GM18907 (cell line): ENCODE measurements around the gene PARK7.
A peak's percentile ranks its signal among the peaks of the same experiment; 100 is the strongest.

Source experiments
- ATAC-seq: cut with Tn5 transposase; IDR thresholded peaks from one replicate; pipeline ENCODE4 v1.9.1; 2021; ENCODE audit warnings: mild to moderate bottlenecking, moderate library complexity; ENCODE audit not compliant: unreplicated experiment

PARK7 gene

DNA sequence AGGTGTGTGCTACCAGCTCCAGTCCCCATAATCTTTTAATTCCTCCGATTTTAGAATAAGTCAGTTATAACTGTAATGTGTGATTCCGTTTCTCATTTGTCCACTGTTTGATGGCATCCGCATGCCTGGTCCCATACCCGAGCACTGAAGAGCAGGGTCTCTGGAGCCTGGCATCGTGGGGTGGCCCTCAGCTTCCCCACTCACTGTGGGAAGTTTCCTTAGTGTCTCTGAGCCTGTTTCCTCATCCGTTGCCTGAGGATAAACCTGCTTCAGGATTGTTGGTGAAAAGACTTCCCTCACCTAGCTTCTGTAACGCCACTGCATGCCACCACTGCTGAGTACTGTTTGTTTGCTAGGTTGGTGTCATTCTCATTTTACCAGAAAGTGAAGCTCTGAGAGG, 19.5 kb downstream of the PARK7 start:
- ATAC-seq: no peak

GRCh38 chr1:7983086-7983778, 21.7 kb downstream of the PARK7 start:
- ATAC-seq: no peak

- no peak for ATAC-seq
Measured at GRCh38 chr1:7984811-7985210, 23.3 kb downstream of the PARK7 start.

- ATAC-seq: no peak
Measured at GRCh38 chr1:7985851-7986612, 24.5 kb downstream of the PARK7 start.

- ATAC-seq: no peak
Measured at GRCh38 chr1:7987528-7987927, 26.0 kb downstream of the PARK7 start.

- ATAC-seq: no peak
Measured at GRCh38 chr1:7988576-7988975, 27.1 kb downstream of the PARK7 start.

- ATAC-seq: no peak
Measured at GRCh38 chr1:7989762-7990428, 28.4 kb downstream of the PARK7 start.

GRCh38 chr1:7991504-7992440, 30.3 kb downstream of the PARK7 start:
- no peak for ATAC-seq

DNA sequence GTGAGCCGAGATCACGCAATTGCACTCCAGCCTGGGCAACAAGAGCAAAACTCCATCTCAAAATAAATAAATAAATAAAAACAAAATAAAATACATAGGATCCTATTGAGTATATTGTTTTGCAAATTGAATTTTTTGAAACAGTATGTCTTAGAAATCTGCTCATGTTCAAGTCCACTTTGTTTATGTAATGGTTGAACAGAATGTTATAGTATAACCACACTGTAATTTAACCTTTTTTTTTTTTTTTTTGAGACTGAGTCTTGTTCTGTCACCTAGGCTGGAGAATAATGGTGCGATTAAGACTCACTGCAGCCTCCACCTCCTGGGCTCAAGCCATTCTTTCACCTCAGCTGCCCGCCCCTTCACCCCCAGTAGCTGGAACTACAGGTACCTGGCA, 31.4 kb downstream of the PARK7 start:
- ATAC-seq: no peak

- peak; percentile 77 for ATAC-seq
Measured at GRCh38 chr1:7993593-7994479, 32.3 kb downstream of the PARK7 start.

DNA sequence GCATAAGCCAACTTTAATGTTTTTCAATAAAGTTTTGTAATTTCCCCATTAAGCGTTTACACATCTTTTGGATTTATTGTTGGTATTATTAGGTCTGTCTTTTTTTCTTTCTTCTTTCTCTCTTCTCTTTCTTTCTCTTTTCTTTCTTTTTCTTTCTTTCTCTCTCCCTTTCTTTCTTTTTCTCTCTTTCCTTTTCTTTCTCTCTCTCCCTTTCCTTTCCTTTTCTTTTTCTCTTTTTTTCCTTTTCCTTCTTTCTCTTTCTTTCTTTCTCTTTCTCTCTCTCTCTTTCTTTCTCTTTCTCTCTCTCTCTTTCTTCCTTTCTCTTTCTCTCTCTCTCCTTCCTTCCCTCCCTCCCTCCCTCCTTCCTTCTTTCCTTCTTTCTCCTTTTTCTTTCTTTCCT, 33.3 kb downstream of the PARK7 start:
- ATAC-seq: no peak

DNA sequence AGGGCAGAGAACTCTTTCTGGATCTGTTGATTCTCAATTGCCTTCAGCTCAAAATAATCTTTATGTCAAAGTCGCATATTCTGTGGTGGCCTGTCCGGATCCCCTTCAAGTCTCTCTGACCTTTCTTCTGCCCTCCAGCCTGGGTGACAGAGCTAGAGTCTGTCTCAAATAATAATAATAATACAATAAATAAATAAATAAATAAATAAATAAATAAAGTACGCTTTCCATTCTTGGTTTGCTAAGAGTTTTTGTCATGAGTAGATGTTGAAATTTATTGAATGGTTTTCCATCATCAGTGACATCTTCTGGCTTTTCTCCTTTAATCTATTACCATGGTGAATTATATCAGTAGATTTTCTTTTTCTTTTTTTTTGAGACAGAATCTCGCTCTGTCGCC, 33.9 kb downstream of the PARK7 start:
- ATAC-seq: no peak

DNA sequence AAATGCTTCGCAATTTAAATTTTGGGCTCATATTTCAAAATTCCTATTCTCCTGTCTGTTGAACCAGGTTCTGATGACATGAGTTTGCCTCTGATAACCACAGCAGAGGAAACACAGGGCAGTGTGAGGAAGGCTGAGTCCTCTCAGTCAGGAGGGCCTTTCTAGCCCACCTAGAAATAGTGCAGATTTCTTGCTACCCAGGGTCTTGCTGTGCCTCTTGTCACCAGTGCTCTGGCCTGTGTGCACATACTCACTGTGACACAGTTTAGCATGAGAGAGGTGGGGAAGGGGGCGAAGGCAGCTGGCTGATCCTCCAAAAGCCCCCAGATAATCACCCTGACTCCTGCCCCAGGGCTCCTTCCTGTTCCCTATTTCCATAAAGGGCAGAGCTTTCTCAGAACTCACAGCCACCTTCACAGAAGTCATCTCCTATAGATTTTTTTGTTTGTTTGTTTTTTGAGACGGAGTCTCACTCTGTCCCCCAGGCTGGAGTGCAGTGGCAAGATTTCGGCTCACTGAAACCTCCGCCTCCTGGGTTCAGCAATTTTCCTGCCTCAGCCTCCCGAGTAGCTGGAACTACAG, 40.9 kb downstream of the PARK7 start:
- no peak for ATAC-seq

GRCh38 chr1:8002921-8003320, 41.4 kb downstream of the PARK7 start:
- no peak for ATAC-seq

GRCh38 chr1:8003438-8004112, 42.1 kb downstream of the PARK7 start:
- no peak for ATAC-seq

DNA sequence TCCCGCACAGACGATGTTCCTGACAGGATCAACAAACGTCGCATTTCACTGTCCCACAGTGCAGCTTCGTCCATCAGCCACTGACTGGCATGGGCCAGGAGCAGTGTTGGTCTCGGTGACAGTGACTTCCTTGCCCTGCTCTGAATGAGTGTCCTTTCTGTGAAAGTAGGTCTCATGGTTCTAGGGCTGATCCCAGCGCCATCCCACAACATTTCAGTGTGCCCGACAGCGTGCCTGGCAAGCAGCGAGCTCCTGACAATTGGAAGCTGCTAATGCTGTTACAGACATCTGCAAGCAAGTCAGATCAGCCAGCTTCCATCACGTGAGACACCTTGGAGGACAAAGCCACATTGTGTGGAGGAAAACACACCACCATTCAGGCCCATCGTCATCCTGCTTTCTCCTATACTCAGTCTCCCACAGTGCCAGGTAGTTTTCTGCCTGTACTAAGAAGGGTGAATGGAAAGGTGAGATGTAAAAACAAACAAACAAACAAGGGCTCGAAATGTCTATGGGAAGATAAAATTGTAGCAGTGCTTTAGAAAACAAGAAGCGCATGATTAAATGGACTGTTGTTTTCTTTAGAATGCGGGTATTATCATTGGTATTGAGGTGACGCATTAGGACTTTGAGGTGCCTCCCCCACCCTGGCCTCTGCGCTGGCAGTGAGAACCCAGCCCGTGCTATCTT, 42.7 kb downstream of the PARK7 start:
- ATAC-seq: no peak

- no peak for ATAC-seq
Measured at GRCh38 chr1:8004803-8005573, 43.5 kb downstream of the PARK7 start.
